ENCODE data around the gene ADAMTS16.

The ADAMTS16 gene

GRCh38 chr5:5352675-5353074, 212.5 kb downstream of the ADAMTS16 start:
- DNase-seq, result no peak

GRCh38 chr5:5353681-5354080, 213.6 kb downstream of the ADAMTS16 start:
- no peak for DNase-seq

- no peak for DNase-seq
These were observed 216.6 kb downstream of the ADAMTS16 start for GRCh38 chr5:5356765-5357164.

- no peak for DNase-seq
These were observed 219.5 kb downstream of the ADAMTS16 start for GRCh38 chr5:5359618-5360017.

GRCh38 chr5:5360363-5360940, 220.3 kb downstream of the ADAMTS16 start:
- no peak for DNase-seq

GRCh38 chr5:5360941-5361520, 220.9 kb downstream of the ADAMTS16 start:
- no peak for DNase-seq

- DNase-seq, result no peak
These were observed 222.9 kb downstream of the ADAMTS16 start for GRCh38 chr5:5363045-5363444.

- no peak for DNase-seq
These were observed 224.8 kb downstream of the ADAMTS16 start for GRCh38 chr5:5364932-5365331.

- no peak for DNase-seq
These were observed 227.6 kb downstream of the ADAMTS16 start for GRCh38 chr5:5367739-5368138.

GRCh38 chr5:5369051-5369605, 229.0 kb downstream of the ADAMTS16 start:
- no peak for DNase-seq

Data from stimulated activated CD4-positive, alpha-beta T cell treated with anti-CD3 and anti-CD28 coated beads, Interleukin-4, amount 100 ng/mL, for 1 hour (primary cell).